Uterus (tissue), 2 donors: ENCODE data around the gene INPP5D.

Experiments
- CTCF ChIP-seq, 4 experiments: fragments of 200-600 bp in 2 of 4; fragments of 450-650 bp in 2 of 4; sonication (generic) in 2 of 4; IDR thresholded peaks; one replicate each; pipeline ENCODE4 v1.5.1; 2016 to 2019; ENCODE audit warnings: antibody characterized with exemption in 4 of 4, mild to moderate bottlenecking in 2 of 4, moderate library complexity in 1 of 4
- POLR2A ChIP-seq, 2 donors: fragments of 450-650 bp; IDR thresholded peaks; one replicate each; pipeline ENCODE4 v1.6.1; 2016; ENCODE audit warnings: antibody characterized with exemption in 2 of 2, mild to moderate bottlenecking in 1 of 2, moderate library complexity in 1 of 2

GRCh38 chr2:233079953-233080835 is 20.1 kb downstream of the INPP5D start:
- no peak for TF ChIP-seq CTCF (IDR thresholded peaks at IDR 0.05)
- no peak for TF ChIP-seq POLR2A (IDR thresholded peaks at IDR 0.05)
